RPMI7951 (cell line): Measurements from ENCODE around the gene PCNX2. TPM values are rescaled to one million over a fixed set of nuclear protein-coding genes. Genes with fewer than 3 reads are reported as not detected.

Experiments
- DNase-seq: peaks from one replicate; pipeline ENCODE4 v3.0.0-alpha.2; 2012; ENCODE audit warnings: low read depth
- total RNA-seq: library from RNA; depleted of rRNA; stranded (reverse); fragments of >200 nt; shearing (Covaris generic); gene quantifications from 2 replicates; pipeline ENCODE4 v1.2.3, GENCODE V29; 2014; rRNA removed

The PCNX2 gene, protein sequence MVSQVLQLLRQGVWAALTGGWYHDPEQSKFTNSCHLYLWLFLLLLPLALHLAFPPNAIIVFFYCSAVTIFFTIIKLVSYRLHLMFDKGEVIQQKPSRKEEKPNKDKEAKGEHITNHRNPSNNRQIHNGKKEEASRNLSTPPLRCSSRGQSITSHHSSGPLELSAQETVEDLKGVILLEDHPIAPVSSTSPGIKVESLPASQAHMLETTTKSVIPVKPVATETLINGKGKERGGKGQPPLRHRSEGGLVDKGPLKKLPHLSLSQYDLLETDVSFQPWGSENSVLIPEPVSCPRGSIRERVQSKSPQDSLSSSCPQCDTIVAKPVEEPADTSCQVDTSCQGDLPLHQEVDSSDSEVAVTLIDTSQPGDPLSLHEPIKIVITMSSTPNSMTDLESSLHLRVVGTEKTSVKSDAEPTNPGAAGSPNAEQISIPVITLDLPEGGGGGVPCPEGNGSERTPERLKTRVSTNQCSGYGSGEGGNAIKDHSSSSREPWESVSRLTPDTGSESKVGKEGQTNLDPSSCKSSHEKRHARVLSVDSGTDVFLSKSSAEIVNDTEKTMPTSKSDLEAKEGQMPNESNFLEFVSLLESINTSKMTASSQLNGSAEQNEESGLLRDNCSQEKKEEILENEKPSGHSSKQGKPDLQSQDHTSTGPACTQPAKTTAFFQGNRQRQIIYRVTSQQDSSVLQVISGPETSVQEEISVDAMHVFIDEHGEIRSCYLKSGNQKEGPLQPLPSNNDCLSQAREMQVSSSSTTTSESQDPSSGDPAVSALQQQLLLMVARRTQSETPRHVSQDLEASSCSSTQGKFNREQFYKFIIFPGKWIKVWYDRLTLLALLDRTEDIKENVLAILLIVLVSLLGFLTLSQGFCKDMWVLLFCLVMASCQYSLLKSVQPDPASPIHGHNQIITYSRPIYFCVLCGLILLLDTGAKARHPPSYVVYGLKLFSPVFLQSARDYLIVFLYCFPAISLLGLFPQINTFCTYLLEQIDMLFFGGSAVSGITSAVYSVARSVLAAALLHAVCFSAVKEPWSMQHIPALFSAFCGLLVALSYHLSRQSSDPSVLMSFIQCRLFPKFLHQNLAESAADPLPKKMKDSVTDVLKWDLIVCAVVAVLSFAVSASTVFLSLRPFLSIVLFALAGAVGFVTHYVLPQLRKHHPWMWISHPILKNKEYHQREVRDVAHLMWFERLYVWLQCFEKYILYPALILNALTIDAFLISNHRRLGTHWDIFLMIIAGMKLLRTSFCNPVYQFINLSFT (N-terminal part only)
- 5.6 and 6.0 TPM in 2 replicates for total RNA-seq

DNA sequence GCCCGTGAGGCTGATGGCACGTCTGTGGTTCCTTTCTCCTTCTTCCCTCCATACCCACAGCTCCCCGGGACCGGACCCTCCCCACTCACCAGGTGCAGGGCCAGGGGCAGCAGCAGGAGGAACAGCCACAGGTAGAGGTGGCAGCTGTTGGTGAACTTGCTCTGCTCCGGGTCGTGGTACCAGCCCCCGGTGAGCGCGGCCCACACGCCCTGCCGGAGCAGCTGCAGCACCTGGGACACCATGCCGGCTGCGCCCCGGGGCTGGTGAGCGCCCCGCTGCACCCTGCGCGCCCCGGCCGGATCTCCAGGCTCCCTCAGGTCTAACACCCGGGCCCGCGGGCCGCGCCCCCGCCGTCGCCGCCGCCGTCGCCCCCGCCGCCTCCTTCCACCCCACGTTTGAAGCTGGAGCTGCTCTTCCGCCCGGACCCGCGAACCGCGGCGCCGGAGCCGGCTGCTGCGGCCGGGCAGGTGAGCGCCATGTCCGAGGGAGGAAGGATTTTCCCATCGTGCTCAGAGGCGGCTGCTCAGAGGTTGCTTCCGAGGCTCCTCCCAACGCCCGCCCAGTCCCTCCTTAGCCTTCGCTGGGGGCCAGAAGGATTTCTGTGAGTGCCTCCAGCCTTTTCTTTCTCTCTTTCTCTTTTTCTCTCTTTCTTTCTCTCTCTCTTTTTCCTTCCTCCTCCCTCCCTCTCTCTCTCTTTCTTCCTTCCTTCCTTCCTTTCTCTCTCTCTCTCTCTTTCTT, at the start of gene PCNX2:
Gene PCNX2, minus strand, starts transcription at position 489 of the 738 bp plus-strand sequence. Its CDS starts 247 bp downstream, at position 242.
- DNase-seq, result peak; percentile 55

DNA sequence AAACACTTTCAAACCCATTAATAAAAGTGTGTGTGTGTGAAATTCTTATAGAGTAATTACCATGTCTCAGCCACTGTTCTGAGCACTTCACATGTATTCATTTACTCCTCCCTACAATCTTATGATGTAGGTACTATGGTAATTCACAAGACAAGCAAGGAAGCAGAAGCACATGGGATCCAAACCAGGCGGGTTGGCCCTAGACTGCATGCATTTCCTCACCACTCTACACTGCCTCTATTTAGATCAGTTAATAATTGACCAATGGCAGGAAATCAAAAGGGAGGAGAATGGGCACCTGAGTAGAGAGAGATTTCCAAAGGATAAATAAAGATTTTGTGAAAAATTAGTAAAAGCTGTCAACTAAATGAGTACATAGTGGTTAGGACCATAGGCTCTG, 47.7 kb upstream of the PCNX2 start:
- no peak for DNase-seq

DNA sequence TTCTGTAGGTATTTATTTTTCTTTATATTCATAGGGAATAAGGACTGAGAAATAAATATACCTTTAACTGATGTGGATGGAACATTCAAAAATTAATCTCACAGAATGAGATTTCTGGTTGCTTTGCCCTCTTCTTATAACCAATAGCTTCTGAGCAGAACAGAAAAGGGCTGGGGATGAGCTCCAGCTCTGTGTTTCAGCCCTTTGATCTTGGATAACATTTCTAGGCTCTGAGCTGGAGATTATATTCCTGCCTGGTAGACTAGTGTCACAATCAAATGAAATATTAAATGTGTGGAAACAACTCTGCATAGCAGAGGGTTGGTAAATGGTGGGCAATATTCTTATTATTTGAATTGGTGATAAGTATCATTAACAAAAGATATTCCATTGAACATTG, 46.6 kb upstream of the PCNX2 start:
- DNase-seq, result no peak

DNA sequence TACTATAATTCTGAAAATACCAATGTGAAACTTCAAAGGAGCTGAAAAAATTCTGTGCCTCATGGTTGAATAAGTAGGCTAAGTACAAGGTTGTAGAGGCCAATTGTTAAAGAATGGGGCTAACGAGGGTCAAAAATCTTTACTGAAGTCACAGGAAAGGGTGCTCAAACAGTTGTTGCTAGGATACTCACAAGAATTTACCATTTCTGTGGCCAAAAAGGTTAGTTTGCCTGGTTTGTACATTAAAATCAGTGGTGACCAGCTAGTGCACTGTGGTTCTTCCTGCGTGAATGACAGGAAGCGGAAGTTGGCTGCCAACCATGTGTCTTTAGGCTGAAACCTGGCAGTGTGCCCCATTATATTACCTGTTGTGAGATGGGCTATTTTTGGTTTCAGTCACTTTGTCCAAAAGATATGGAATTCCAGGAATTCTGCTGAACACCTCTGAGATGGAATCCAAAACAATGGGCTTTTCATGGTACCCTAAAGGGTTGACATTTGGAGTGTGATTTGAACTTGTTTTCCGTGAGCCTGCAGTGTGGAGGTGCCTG, 45.5 kb upstream of the PCNX2 start:
- DNase-seq, result no peak

DNA sequence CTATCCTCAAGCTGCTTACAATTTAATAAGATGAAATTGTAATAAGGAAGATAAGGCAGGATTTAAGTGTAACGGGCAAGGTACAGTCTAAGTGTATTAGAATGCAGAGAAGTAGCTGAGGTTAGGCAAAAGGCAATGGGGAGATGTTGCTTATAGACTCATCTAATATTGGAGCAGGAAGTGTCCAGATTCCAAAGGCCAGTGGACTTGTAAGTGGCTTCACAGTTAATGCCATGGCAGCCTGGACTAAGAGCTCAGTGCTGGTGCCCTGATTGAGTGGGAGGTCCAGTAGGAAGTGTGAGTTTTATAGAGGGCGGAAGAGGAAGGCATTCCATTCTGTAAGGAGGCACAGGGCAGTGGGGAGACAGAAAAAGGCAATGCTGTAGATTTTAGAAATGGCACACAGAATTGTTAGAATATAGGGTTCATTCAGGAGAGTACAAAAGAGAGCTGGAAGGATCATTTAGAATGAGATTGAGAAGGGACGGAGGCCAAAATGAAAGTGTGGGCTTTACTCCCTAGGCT, 44.6 kb upstream of the PCNX2 start:
- DNase-seq, result no peak

DNA sequence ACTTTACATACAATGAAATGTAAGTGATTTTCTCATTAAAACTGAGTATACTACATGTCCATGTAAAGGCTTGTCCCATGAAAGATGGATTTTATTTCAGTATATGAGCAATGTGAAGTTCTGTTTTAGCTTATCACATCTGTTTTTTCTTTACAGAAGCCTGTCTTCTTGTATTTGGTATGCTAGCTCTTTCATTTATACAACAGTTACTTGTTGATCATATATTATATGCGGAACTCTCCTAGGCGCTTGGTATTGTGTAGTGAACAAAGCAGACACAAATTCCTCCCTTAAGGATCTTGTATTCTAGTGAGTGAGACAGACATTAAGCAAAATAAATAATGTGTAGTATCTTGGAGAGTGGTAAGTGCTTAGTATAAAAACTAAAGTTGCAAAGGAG, 42.6 kb upstream of the PCNX2 start:
- no peak for DNase-seq

DNA sequence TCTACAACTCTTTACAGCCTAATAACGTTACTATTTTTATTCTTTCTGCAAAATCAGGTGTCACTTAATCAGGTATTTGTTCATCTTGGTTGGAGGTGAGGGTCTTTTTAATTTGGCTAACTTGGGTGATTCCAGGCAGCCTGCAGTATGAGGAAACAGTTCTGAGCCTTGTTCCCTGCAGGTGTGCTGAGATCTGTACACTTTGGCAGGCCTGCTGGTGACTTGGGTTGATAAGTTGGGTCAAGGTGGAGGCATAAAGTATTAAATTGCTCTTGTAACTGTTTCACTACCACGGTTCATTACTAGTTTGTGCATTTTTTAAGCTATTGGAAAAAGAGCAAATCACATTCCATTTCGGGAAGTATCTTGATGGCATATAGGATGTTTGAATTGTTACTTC, 42.0 kb upstream of the PCNX2 start:
- DNase-seq, result no peak

DNA sequence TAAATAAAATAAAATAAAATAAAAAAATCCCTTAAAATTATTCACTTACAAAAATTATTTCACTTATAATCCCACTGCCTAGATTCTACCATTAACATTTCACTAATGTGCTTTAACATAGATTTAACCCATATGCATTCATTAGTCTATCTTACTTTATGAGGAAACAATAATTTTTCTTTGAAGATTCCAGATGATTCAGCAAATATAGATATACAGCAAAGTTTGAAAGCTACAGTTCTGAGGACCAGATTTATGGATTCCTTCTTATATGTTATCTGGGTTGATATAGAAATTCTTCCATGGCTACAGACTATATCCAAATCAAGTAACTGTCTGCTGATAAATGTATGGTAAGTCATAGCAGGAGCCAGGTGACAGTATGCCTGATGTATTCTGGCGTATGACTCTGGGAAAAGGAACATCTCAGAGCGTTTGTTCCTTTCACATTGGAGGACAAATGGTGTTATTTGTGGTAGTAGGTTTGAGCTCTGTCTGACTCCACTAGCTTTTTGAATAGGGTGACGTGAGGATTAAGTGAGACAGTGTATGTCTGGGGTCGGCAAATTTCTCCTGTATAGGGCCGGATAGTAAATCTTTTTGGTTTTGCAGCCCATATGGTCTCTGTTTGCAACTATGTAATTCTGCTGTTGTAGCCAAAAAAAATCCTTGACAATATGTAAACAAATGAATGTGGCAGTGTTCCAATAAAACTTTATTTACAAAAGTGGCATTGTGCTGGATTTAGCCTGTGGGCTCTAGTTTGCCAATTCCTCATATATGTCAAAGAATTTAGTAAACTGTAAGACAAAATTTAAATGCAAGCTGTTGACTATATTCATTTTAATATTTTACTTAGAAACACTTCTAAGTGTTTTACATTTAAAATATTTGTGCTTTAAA, 41.3 kb upstream of the PCNX2 start:
- DNase-seq, result no peak

DNA sequence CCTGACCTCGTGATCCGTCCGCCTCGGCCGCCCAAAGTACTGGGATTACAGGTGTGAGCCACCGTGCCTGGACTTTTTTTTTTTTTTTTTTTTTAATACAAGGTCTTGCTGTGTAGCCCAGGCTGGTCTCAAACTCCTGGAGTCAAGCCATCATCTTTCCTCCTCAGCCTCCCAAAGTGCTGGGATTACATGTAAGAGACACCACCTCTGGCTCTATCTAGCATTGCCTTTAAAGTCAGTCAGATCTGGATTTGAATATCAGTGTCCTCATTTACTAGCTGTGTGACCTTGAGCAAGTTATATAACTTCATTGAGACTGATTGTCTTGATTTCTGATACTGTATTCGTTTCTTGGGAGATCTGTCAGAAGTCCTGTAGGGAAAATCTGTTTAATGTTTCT, 38.6 kb upstream of the PCNX2 start:
- DNase-seq, result no peak

DNA sequence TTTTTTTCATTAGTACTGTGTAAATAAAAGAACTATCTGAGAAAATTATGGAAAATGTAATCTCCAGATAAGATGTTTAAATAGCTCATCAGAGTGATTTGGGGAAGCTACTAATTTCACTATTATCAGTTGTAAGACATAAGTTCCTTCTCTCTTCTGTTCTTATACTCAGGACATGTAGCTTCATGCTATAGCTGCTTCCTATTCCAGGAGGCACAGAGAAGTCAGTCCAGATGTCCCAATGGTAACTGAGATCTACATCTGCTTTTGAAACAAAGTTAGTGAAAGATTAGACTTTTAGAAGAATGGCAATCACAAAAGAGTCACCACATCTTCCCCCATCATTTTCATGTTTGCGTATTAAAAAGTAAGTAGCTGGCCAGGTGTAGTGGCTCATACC, 37.6 kb upstream of the PCNX2 start:
- no peak for DNase-seq

DNA sequence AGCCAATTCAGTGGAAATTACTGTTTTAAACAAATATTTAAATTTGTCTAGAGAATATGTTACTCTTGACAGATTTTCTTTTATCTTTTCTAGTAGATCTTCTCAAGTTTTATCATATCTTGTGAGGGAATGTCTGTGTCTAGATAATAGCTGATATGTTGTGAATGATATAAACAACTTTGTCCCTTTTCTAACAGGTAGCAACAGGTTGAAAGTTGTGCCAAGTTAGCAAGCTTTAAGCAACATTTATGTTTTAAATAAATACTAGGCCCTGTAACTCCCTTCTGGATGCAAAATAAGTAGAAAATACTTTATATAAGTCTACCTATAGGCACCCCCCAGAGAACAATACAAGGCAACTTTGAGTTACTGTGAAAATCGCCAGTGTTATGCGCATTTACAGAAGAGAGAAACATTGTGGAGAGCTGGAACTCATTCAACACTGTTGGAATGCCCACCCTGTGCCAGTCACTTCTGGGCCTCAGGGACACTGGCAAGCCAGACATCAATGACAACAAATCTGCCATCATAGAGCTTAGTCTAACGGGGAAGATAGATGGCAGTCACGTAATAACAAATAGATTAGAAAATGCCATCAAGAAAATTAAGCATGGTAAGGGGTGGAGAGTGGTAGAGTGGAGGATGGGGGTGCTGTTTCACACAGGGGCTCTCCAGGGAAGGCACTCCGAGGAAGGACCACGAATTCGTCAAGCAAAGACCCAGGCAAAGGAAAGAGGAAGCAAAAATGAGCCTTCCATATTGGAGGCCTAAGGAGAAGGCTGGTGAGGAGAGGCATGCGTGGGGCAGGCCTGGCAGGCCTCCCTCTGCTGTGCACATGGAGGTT, 36.4 kb upstream of the PCNX2 start:
- no peak for DNase-seq

DNA sequence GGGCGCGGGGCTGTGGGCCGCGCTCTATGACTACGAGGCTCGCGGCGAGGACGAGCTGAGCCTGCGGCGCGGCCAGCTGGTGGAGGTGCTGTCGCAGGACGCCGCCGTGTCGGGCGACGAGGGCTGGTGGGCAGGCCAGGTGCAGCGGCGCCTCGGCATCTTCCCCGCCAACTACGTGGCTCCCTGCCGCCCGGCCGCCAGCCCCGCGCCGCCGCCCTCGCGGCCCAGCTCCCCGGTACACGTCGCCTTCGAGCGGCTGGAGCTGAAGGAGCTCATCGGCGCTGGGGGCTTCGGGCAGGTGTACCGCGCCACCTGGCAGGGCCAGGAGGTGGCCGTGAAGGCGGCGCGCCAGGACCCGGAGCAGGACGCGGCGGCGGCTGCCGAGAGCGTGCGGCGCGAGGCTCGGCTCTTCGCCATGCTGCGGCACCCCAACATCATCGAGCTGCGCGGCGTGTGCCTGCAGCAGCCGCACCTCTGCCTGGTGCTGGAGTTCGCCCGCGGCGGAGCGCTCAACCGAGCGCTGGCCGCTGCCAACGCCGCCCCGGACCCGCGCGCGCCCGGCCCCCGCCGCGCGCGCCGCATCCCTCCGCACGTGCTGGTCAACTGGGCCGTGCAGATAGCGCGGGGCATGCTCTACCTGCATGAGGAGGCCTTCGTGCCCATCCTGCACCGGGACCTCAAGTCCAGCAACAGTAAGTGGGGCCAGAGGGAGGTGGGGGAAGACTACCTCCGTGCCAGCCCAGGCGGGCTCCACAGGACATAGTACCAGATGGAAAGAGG, 32.8 kb upstream of the PCNX2 start:
- no peak for DNase-seq

DNA sequence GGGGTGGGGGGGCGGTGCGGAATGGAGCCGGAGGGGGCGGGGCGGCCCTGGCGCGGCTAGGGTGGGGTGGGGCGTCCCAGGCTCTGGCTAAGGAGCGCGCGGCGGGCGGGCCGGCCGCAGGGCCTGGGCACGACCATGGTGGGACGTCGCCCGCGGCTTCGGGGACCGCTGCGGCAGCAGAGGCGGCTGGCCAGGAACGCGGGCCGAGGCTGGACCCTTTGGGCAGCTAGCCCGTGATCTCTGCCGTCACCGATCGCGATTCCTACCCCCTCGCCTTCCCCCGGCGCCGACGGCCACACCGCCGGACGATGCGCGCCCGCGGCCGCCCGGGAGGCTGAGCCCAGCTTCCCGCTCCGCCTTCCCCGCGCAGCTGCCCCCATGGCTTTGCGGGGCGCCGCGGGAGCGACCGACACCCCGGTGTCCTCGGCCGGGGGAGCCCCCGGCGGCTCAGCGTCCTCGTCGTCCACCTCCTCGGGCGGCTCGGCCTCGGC, 32.2 kb upstream of the PCNX2 start, which contains the start of gene MAP3K21:
Gene MAP3K21, plus strand, starts transcription at position 74 of the 491 bp plus-strand sequence. Its CDS starts 305 bp downstream, at position 379.
- DNase-seq, result no peak

DNA sequence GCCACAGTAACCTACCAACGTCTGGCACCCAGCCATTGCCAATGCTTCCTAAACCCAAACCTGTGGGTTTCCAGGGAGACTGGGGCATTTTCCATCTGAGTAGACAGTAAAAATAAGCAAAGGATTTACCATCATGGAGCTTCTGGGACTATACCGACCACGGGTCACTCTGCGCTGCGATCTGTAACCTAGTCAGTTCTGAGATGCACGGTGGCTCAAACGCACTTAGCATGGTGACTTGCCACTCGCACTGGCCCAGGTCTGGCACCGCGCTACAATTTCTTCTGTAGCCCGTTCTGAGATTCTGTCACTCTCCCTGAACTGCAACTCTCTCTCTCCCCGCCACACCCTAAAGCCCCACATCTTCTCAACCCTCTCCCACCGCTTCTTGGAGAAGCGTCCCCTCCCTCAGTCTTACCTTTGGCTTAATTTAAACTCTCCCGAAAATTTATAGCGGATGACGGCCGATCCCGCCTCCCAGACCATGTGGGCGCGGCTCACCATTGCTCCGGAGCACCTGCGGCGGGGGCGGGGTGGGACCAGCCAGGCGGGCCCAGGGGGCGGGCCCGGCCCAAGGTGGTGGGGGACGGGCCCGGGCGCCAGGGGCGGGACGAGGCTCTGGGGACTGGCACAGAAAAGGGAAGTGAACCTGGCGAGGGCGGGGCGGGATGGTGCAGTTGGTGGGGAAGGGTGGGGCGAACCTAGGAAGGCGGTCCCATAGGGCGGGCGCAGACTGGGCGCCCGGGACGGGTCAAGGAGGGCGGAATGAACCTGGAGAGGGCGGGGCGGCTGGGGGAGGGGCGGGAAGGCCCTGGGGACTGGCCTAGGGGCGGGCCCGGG, 31.5 kb upstream of the PCNX2 start:
- DNase-seq, result peak; percentile 12

DNA sequence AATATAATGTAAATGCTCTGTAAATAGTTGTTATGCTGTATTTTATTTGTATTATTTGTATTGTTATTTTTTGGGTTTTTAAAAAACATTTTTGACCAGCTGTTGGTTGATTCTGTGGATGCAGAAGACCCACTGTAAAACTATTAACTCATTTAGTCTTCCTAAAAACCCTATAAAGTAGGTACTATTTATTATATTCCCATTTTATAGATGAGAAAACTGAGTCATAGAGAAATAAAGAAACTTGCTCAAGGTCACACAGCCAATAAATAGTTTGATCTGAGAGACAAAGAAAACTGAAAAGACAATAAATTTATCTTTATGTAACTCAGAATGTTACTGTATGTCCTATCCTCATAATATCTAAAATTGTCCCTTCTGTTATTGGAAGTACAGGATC, 30.8 kb upstream of the PCNX2 start:
- DNase-seq, result no peak

DNA sequence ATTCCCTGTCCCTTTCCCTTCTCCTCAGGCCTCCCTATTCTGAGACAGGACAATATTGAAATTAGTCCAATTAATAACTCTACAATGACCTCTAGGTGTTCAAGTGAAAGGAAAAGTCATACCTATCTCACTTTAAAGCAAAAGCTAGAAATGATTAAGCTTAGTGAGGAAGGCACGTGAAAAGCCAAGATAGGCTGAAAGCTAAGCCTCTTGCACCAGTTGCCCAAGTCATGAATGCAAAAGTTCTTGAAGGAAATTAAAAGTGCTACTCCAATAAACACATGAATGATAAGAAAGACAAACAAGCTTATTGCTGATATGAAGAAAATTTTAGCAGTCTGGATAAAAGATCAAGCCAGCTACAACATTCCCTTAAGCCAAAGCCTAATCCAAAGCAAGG, 28.2 kb upstream of the PCNX2 start:
- DNase-seq, result no peak

DNA sequence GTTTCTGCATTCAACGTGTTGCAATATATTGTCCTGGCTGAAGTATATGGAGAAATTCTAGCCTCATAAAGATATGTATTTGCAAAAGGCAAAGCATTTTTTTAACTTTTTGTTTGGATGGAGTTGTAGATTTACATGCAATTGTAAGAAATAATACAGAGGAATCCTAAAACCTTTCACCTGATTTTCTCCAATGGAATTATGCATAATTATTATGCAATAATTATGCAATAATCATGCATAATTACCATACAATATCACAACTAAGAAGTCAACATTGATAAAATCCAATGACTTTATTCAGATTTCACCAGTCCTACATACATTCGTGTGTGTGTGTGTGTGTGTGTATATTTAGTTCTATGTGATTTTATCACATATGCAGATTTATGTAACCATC, 24.5 kb upstream of the PCNX2 start:
- no peak for DNase-seq
